Panc1 (cell line): ENCODE results near the gene RNMT. TPM values are rescaled to one million over a fixed set of nuclear protein-coding genes. Genes with fewer than 3 reads are reported as not detected.

Source experiments
- ATAC-seq: fragments of 200-7000 bp; cut with Tn5 transposase; 2 replicates; pipeline ENCODE4 v1.9.1; 2020; ENCODE audit warnings: mild to moderate bottlenecking, moderate library complexity
- BruUV-seq: library from RNA; stranded (reverse); fragments of 400-500 nt; replicated peaks from 2 replicates; lab custom pipeline; 2021; lab: Mats Ljungman, UMichigan
- CTCF ChIA-PET: fragments of 300-600 bp; sonication (Branson Sonifier 250); formaldehyde crosslinking; loops from one replicate; lab custom pipeline; 2022; ENCODE audit warnings: antibody characterized with exemption; lab: Charles Lee
- POLR2A ChIA-PET: fragments of 300-600 bp; sonication (Branson Sonifier 250); formaldehyde crosslinking; loops from one replicate; lab custom pipeline; 2022; ENCODE audit warnings: antibody characterized with exemption; lab: Charles Lee
- DNase-seq: peaks from one replicate; pipeline ENCODE4 v3.0.0-alpha.2; 2010; ENCODE audit warnings: low read depth, low spot score
- H3K27ac ChIP-seq: 2 replicates; pipeline ENCODE4 v1.5.1; 2011; ENCODE audit warnings: mild to moderate bottlenecking, low read length, inconsistent platforms
- H3K27me3 ChIP-seq: fragments of 200-500 bp; sonication (Bioruptor generic); 2 replicates; pipeline ENCODE4 v1.6.0; 2014; ENCODE audit warnings: low read length, inconsistent platforms; ENCODE audit not compliant: control insufficient read depth, insufficient read depth
- H3K36me3 ChIP-seq: fragments of 200-500 bp; sonication (Bioruptor generic); 2 replicates; pipeline ENCODE4 v1.5.1; 2014; ENCODE audit warnings: inconsistent platforms, mild to moderate bottlenecking, low read length, moderate library complexity; ENCODE audit not compliant: control insufficient read depth, insufficient read depth
- H3K4me1 ChIP-seq: 2 replicates; pipeline ENCODE4 v1.5.1; 2011; ENCODE audit warnings: inconsistent platforms, mild to moderate bottlenecking, low read length, moderate library complexity; ENCODE audit not compliant: control insufficient read depth, insufficient read depth
- H3K4me3 ChIP-seq, 2 experiments: 2 replicates each; pipeline ENCODE4 v1.5.1; 2011 to 2012; ENCODE audit warnings: low read depth in 2 of 2, low read length in 2 of 2, mild to moderate bottlenecking in 2 of 2, inconsistent platforms in 1 of 2, moderate library complexity in 1 of 2
- H3K9me3 ChIP-seq: fragments of 200-500 bp; sonication (Bioruptor generic); 2 replicates; pipeline ENCODE4 v1.5.1; 2014; ENCODE audit warnings: low read depth, mild to moderate bottlenecking, inconsistent platforms, low read length, moderate library complexity; ENCODE audit not compliant: control insufficient read depth, insufficient read depth
- POLR2AphosphoS5 ChIP-seq: IDR thresholded peaks from 2 replicates; pipeline ENCODE4 v1.6.1; 2012; ENCODE audit warnings: mild to moderate bottlenecking, low read depth, low read length, moderate library complexity
- REST ChIP-seq, 2 experiments: IDR thresholded peaks; 2 replicates each; pipeline ENCODE4 v1.6.1; 2011 to 2012; ENCODE audit warnings: low read depth in 2 of 2, control low read depth in 1 of 2, low read length in 1 of 2, mild to moderate bottlenecking in 1 of 2, moderate library complexity in 1 of 2; ENCODE audit not compliant: insufficient read depth in 1 of 2
- SIN3A ChIP-seq: IDR thresholded peaks from 2 replicates; pipeline ENCODE4 v1.6.1; 2012; ENCODE audit warnings: low read depth, mild to moderate bottlenecking, low read length, moderate library complexity, borderline replicate concordance; ENCODE audit not compliant: insufficient read depth
- TCF7L2 ChIP-seq: IDR thresholded peaks from 2 replicates; pipeline ENCODE4 v1.6.1; 2011; ENCODE audit warnings: mild to moderate bottlenecking, low read depth, low read length, inconsistent platforms
- in situ Hi-C: cut with HindIII; loops from 2 replicates; pipeline ENCODE4 v1.10.0; 2016; ENCODE audit warnings: low sequenced_read_pairs, low pct_unique_long_range_greater_than_20kb
- intact Hi-C: fragments of 100-400 bp; cut with micrococcal nuclease; formaldehyde crosslinking; loops from one replicate; pipeline ENCODE4 v1.10.0; 2022; ENCODE audit not compliant: unreplicated experiment
- total RNA-seq: library from RNA; stranded (reverse); gene quantifications from one replicate; pipeline ENCODE4 v1.2.1, GENCODE V29; 2021; ENCODE audit not compliant: unreplicated experiment
- TF ChIP-seq, protein P1 (sequence below): fragments of 450-650 bp; IDR thresholded peaks from 2 replicates; pipeline ENCODE4 v1.5.1; 2017; ENCODE audit warnings: mild to moderate bottlenecking

RNMT gene
- total RNA-seq, 1 experiment from 2014 or later, result 26.9 TPM

DNA sequence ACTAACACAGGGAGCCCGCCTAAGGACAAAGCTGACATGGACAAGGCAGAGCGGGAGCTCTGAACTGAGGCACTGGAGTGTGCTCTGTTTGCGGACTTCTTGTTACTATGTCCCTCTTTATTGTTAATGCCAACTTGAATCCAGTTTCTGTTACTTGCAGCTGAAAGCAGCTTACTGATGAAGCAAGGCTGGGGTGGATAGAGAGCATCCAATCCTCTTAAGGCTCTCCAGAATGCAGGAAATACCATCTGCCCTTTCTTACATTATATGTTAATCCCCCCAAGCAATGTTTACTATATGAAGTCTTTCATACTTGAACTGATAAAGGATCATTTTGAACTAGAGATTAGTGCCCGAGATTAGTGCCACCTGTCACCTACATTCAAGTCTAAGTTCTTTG is 9.6 kb upstream of the RNMT start:
- Histone ChIP-seq H3K27ac (no peak overlapping the region), H3K9me3 (peaks cover 5% of the 10 kb centered on the region; the same call in 1 of the 2 replicates), H3K4me1 (no peaks in the 10 kb centered on the region), H3K27me3 (no peaks in the 10 kb centered on the region), H3K4me3 (no peak overlapping the region), H3K36me3 (no peaks in the 10 kb centered on the region)
- ChIA-PET CTCF (no interaction called here), POLR2A (no interaction called here)
- DNase-seq (no peak), ATAC-seq (no peak)
- BruUV-seq, result no TSS peak
- in situ Hi-C loops, result no loop called here
- intact Hi-C loops, result loop anchor here (10.0 kb wide), 1 partner anchor 52 kb away; no protein-coding TSS in a partner anchor
- TF ChIP-seq POLR2AphosphoS5 (no peak), TCF7L2 (no peak), REST (IDR thresholded peaks at IDR 0.05; ENCODE audit: insufficient read depth in 1 of 2, low read depth in 2 of 2, low read length in 1 of 2) (no peak), SIN3A (no peak)
- TF ChIP-seq, protein P1, sequence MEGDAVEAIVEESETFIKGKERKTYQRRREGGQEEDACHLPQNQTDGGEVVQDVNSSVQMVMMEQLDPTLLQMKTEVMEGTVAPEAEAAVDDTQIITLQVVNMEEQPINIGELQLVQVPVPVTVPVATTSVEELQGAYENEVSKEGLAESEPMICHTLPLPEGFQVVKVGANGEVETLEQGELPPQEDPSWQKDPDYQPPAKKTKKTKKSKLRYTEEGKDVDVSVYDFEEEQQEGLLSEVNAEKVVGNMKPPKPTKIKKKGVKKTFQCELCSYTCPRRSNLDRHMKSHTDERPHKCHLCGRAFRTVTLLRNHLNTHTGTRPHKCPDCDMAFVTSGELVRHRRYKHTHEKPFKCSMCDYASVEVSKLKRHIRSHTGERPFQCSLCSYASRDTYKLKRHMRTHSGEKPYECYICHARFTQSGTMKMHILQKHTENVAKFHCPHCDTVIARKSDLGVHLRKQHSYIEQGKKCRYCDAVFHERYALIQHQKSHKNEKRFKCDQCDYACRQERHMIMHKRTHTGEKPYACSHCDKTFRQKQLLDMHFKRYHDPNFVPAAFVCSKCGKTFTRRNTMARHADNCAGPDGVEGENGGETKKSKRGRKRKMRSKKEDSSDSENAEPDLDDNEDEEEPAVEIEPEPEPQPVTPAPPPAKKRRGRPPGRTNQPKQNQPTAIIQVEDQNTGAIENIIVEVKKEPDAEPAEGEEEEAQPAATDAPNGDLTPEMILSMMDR, result no peak

DNA sequence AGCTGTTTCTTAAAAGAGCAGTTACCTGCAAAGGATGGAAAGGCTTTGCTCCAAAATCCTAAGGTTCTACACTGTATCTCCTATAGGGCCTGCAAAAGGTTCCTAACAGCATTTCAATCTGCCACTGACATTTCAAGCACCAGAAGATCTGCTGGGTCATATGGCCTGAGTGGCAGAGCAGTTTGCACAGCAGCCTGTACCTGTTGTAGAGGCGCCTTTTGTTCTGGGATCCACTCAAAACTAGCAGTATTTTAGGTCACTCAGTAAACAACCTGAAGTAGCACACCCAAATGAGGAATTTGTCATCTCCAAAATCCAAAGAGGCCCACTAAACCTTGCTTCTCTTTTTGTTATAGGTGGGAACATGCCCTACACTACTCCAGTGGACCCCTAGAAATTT is 6.3 kb upstream of the RNMT start:
- Histone ChIP-seq H3K27ac (no peak overlapping the region), H3K4me3 (no peak overlapping the region), H3K4me1 (peaks cover 8% of the 10 kb centered on the region), H3K9me3 (peaks cover 5% of the 10 kb centered on the region; the same call in 1 of the 2 replicates), H3K27me3 (no peaks in the 10 kb centered on the region), H3K36me3 (no peaks in the 10 kb centered on the region)
- intact Hi-C loops, result no loop called here
- no peak for TF ChIP-seq POLR2AphosphoS5
- TF ChIP-seq TCF7L2, result no peak
- TF ChIP-seq, protein P1, result no peak
- TF ChIP-seq REST (IDR thresholded peaks at IDR 0.05; ENCODE audit: insufficient read depth in 1 of 2, low read depth in 2 of 2, low read length in 1 of 2), result no peak
- no peak for TF ChIP-seq SIN3A
- CTCF ChIA-PET, result no interaction called here
- no TSS peak for BruUV-seq
- no peak for DNase-seq
- no peak for ATAC-seq
- in situ Hi-C loops, result no loop called here
- POLR2A ChIA-PET, result no interaction called here
